GM12873 (cell line): Measurements from ENCODE around the gene THBS3.

Experiments used
- CTCF ChIP-seq: IDR thresholded peaks from 2 replicates; pipeline ENCODE4 v1.5.1; 2012; ENCODE audit warnings: low read depth, mild to moderate bottlenecking, moderate library complexity, low read length, control low read depth; ENCODE audit not compliant: insufficient read depth; ENCODE audit errors: missing control alignments

The THBS3 gene

DNA sequence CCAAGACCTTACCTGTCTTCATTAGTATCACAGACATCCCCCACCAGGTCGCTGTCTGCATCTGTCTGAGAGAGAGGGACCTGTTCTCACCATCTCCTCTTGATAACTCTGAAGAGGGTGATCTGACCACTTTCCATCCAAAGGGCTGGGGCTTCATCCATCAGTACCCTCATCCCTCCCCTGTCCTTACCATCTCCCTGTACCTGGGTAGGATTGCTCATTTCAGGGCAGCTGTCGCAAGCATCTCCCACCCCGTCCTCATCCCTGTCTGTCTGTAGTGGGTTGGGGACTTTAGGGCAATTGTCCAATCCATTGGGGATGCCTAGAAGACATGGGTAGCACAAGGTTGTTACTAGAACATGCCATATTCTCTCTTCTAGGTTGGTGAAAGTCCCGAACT, 7.9 kb downstream of the THBS3 start:
- no peak for TF ChIP-seq CTCF

DNA sequence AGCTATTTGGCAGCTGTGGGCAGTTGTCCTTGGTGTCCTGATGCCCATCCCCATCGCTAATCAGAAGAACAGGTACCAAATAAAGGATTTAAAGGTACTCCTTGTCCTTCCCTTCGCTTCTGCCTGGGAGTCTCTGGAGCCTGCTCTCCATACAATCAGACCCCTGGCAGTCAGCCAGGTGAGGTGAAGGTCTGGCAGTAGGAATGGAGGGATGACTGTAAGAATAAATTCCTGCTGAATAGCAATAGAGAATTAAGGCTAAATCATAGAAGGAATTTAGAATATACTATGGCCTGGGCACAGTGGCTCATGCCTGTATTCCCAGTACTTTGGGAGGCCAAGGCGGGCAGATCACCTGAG, 9.2 kb downstream of the THBS3 start:
- no peak for TF ChIP-seq CTCF

- no peak for TF ChIP-seq CTCF
Observed at GRCh38 chr1:155197901-155198546, 9.7 kb downstream of the THBS3 start.

DNA sequence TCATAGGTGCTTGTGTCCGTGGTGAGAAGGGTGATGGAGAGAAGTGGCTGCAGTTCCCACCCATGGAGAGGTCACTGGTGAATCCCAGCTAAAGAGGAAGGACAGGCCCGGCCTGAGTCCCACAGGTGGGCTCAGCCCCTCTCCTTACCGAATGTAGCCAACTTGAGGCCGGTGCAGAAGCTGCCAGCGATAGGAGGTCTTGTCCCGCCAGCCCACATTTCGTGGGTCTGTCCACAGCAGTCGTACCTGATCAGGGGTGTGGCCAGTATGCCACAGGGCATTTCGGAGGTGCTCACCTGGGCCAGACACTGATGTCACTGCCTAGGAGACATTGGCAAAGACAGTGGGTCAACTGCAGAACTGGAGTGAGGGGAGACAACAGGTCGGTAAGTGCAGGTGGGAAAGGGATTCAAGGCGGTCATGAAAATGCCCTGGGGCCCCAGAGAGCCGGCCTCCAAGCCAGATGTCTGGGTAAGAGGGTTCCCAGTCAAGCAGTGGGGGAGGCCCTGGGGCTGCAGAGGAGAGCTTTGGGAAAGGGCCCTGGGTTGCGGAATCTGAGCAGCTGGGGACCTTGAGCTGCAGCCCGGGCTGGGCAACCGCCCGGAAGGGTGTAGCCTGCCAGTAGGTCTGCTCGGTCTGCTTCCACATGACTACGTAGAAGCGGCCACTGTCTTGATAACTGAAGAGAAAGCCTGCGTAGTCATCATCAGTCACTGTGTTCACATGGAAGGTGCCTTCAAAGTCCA, 10.6 kb downstream of the THBS3 start:
- TF ChIP-seq CTCF: no peak

DNA sequence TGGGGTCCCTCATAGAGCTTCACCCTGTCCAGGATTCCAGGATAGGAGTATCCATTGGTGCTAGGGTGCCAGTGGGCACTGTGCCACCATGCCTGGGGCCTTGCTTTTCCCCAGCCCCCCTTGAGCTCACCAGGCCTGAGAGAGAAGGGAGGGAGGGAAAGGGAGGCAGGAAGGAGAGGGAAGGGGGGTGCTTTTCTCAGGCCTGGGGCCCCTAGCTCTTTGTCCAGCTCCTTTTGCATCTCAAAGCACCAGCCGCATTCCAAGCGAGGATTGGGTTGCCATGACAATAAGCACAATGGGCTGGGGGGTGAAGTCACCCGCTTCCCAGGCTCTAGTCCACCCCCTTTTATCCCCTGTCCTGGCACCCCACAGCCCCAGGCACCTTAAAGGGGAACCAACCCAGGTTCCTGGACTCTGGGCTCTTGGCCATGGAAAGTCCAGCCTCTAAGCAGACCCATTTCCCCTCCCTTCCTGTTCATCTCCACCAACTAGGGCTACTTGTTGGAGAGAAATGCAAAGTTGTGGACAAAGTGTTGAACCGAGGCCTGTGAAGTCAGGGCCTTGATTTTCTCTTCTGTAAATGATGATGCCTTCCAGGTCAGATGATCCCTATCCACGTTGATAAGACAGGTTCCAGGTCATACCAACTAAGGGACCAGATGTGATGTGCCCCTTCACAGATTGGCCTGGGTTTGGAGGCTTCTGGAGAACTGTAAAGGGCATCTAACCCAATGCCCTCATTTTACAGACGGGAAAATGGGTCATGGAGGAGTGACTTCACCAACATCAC, 11.4 kb downstream of the THBS3 start:
- no peak for TF ChIP-seq CTCF

- TF ChIP-seq CTCF: no peak
Observed at GRCh38 chr1:155195201-155196102, 12.2 kb downstream of the THBS3 start.
